ENCODE measurements around the gene FAM181A. TPM values are rescaled to one million over a fixed set of nuclear protein-coding genes. Genes with fewer than 3 reads are reported as not detected.

FAM181A gene
- total RNA-seq, 2 experiments from 2014 or later: not detected

GRCh38 chr14:93957751-93958566 is 30.8 kb downstream of the FAM181A start:
- ATAC-seq: no peak
- peaks cover 93% of the 10 kb centered on the region for H3K4me1 Mint-ChIP-seq
- H3K27me3 Mint-ChIP-seq: no peaks in the 10 kb centered on the region
- CTCF ChIA-PET: interaction anchor here (1.0 to 17.4 kb wide), 5 partner anchors 11 to 844 kb away, joined by 3 to 309 read pairs (median 4); partner anchors contain the start of gene ASB2
- H3K27ac Mint-ChIP-seq: peak overlapping the region; percentile 99
- DNase-seq: peak; percentile 50
- H3K36me3 Mint-ChIP-seq: peaks cover 65% of the 10 kb centered on the region
- no peaks in the 10 kb centered on the region for H3K9me3 Mint-ChIP-seq (ENCODE audit: low read depth)
- peak overlapping the region; percentile 99 for H3K4me3 Mint-ChIP-seq

- CTCF ChIA-PET: interaction anchor here (1.0 to 17.4 kb wide), 6 partner anchors 12 to 845 kb away, joined by 3 to 309 read pairs (median 4); partner anchors contain the start of gene ASB2
- H3K27ac Mint-ChIP-seq: peak overlapping the region; percentile 99
- ATAC-seq (no peak), DNase-seq (no peak)
- peaks cover 61% of the 10 kb centered on the region for H3K36me3 Mint-ChIP-seq
- H3K9me3 Mint-ChIP-seq (ENCODE audit: low read depth): no peaks in the 10 kb centered on the region
- H3K4me3 Mint-ChIP-seq: peak overlapping the region; percentile 67
- H3K27me3 Mint-ChIP-seq: no peaks in the 10 kb centered on the region
- H3K4me1 Mint-ChIP-seq: peaks cover 93% of the 10 kb centered on the region
These were observed 31.6 kb downstream of the FAM181A start for GRCh38 chr14:93958567-93959238.

GRCh38 chr14:93959239-93960107 is 32.3 kb downstream of the FAM181A start:
- peak overlapping the region; percentile 67 for H3K4me3 Mint-ChIP-seq

GRCh38 chr14:93960108-93960475 is 32.9 kb downstream of the FAM181A start:
- ATAC-seq: no peak
- Mint-ChIP-seq H3K27ac (peak overlapping the region; percentile 99), H3K4me1 (peaks cover 93% of the 10 kb centered on the region), H3K27me3 (no peaks in the 10 kb centered on the region), H3K4me3 (peak overlapping the region; percentile 67), H3K36me3 (peaks cover 60% of the 10 kb centered on the region), H3K9me3 (ENCODE audit: low read depth) (no peaks in the 10 kb centered on the region)
- CTCF ChIA-PET: interaction anchor here (1.0 to 17.4 kb wide), 7 partner anchors 13 to 97 kb away, joined by 3 to 309 read pairs (median 5); partner anchors contain the start of gene ASB2
- peak; percentile 56 for DNase-seq

More at GRCh38 chr14:93959239-93960107, 32.3 kb downstream of the FAM181A start:
- Mint-ChIP-seq H3K36me3 (peaks cover 60% of the 10 kb centered on the region), H3K4me1 (peaks cover 93% of the 10 kb centered on the region), H3K9me3 (ENCODE audit: low read depth) (no peaks in the 10 kb centered on the region), H3K27ac (peak overlapping the region; percentile 99), H3K27me3 (no peaks in the 10 kb centered on the region)
- ATAC-seq (peak; percentile 71), DNase-seq (peak; percentile 98)
- CTCF ChIA-PET: interaction anchor here (1.2 to 17.4 kb wide), 6 partner anchors 13 to 846 kb away, joined by 4 to 309 read pairs (median 4); partner anchors contain the start of gene ASB2

- Mint-ChIP-seq H3K9me3 (ENCODE audit: low read depth) (peaks cover 2% of the 10 kb centered on the region), H3K36me3 (peaks cover 59% of the 10 kb centered on the region), H3K27me3 (no peaks in the 10 kb centered on the region), H3K4me3 (peak overlapping the region; percentile 61), H3K4me1 (peaks cover 95% of the 10 kb centered on the region), H3K27ac (peak overlapping the region; percentile 99)
- DNase-seq (no peak), ATAC-seq (no peak)
- CTCF ChIA-PET: interaction anchor here (0.8 to 17.4 kb wide), 7 partner anchors 12 to 96 kb away, joined by 3 to 309 read pairs (median 4); partner anchors contain the start of gene ASB2
These were observed 33.8 kb downstream of the FAM181A start for GRCh38 chr14:93960774-93961438.

GRCh38 chr14:93961620-93962019 is 34.5 kb downstream of the FAM181A start:
- peak overlapping the region; percentile 96 for H3K27ac Mint-ChIP-seq
- peaks cover 2% of the 10 kb centered on the region for H3K9me3 Mint-ChIP-seq (ENCODE audit: low read depth)
- ATAC-seq (no peak), DNase-seq (peak; percentile 62)
- H3K4me1 Mint-ChIP-seq: peaks cover 95% of the 10 kb centered on the region
- H3K27me3 Mint-ChIP-seq: no peaks in the 10 kb centered on the region
- CTCF ChIA-PET: interaction anchor here (1.5 to 17.4 kb wide), 4 partner anchors 12 to 39 kb away, joined by 3 to 309 read pairs (median 136); partner anchors contain the start of gene ASB2
- H3K36me3 Mint-ChIP-seq: peaks cover 61% of the 10 kb centered on the region
- peak overlapping the region; percentile 61 for H3K4me3 Mint-ChIP-seq

GRCh38 chr14:93962701-93963601 is 35.8 kb downstream of the FAM181A start:
- peaks cover 57% of the 10 kb centered on the region for H3K36me3 Mint-ChIP-seq
- peak; percentile 41 for ATAC-seq
- H3K27ac Mint-ChIP-seq: peak overlapping the region; percentile 100

GRCh38 chr14:93963692-93964091 is 36.5 kb downstream of the FAM181A start:
- peaks cover 94% of the 10 kb centered on the region for H3K4me1 Mint-ChIP-seq
- DNase-seq (peak; percentile 67), ATAC-seq (no peak)
- no peaks in the 10 kb centered on the region for H3K27me3 Mint-ChIP-seq
- H3K9me3 Mint-ChIP-seq (ENCODE audit: low read depth): peaks cover 2% of the 10 kb centered on the region
- peak overlapping the region; percentile 100 for H3K27ac Mint-ChIP-seq
- CTCF ChIA-PET: interaction anchor here (1.2 to 17.4 kb wide), 6 partner anchors 8 to 62 kb away, joined by 3 to 309 read pairs (median 8); partner anchors contain the start of genes ASB2 and OTUB2
- peak overlapping the region; percentile 73 for H3K4me3 Mint-ChIP-seq
- H3K36me3 Mint-ChIP-seq: peaks cover 58% of the 10 kb centered on the region

More at GRCh38 chr14:93962701-93963601, 35.8 kb downstream of the FAM181A start:
- Mint-ChIP-seq H3K9me3 (ENCODE audit: low read depth) (peaks cover 2% of the 10 kb centered on the region), H3K4me1 (peaks cover 94% of the 10 kb centered on the region), H3K4me3 (peak overlapping the region; percentile 73), H3K27me3 (no peaks in the 10 kb centered on the region)
- CTCF ChIA-PET: interaction anchor here (1.0 to 17.4 kb wide), 7 partner anchors 7 to 63 kb away, joined by 3 to 309 read pairs (median 8); partner anchors contain the start of genes ASB2 and OTUB2
- DNase-seq: peak; percentile 94

- DNase-seq (no peak), ATAC-seq (no peak)
- H3K9me3 Mint-ChIP-seq (ENCODE audit: low read depth): peaks cover 2% of the 10 kb centered on the region
- peak overlapping the region; percentile 14 for H3K4me3 Mint-ChIP-seq
- H3K27me3 Mint-ChIP-seq: no peaks in the 10 kb centered on the region
- H3K27ac Mint-ChIP-seq: peak overlapping the region; percentile 100
- H3K36me3 Mint-ChIP-seq: peaks cover 60% of the 10 kb centered on the region
- H3K4me1 Mint-ChIP-seq: peaks cover 93% of the 10 kb centered on the region
- CTCF ChIA-PET: interaction anchor here (2.6 to 17.4 kb wide), 3 partner anchors 9 to 25 kb away, joined by 8 to 309 read pairs (median 261); partner anchors contain the start of gene ASB2
These were observed 37.1 kb downstream of the FAM181A start for GRCh38 chr14:93964281-93964680.

- peaks cover 56% of the 10 kb centered on the region for H3K36me3 Mint-ChIP-seq
- H3K4me3 Mint-ChIP-seq: peak overlapping the region; percentile 1
- no peak for ATAC-seq
- peaks cover 2% of the 10 kb centered on the region for H3K9me3 Mint-ChIP-seq (ENCODE audit: low read depth)
- H3K27ac Mint-ChIP-seq: peak overlapping the region; percentile 100
- H3K4me1 Mint-ChIP-seq: peaks cover 88% of the 10 kb centered on the region
- CTCF ChIA-PET: interaction anchor here (2.6 to 17.4 kb wide), 3 partner anchors 8 to 25 kb away, joined by 8 to 309 read pairs (median 261); partner anchors contain the start of gene ASB2
- H3K27me3 Mint-ChIP-seq: no peaks in the 10 kb centered on the region
- DNase-seq: no peak
These were observed 37.7 kb downstream of the FAM181A start for GRCh38 chr14:93964820-93965286.

GRCh38 chr14:93965287-93965821 is 38.2 kb downstream of the FAM181A start:
- Mint-ChIP-seq H3K27ac (peak overlapping the region; percentile 100), H3K36me3 (peaks cover 56% of the 10 kb centered on the region), H3K9me3 (ENCODE audit: low read depth) (peaks cover 2% of the 10 kb centered on the region), H3K4me1 (peaks cover 88% of the 10 kb centered on the region), H3K4me3 (no peak overlapping the region), H3K27me3 (no peaks in the 10 kb centered on the region)
- no peak for ATAC-seq
- CTCF ChIA-PET: interaction anchor here (0.8 to 17.4 kb wide), 4 partner anchors 8 to 26 kb away, joined by 3 to 309 read pairs (median 134); partner anchors contain the start of gene ASB2
- no peak for DNase-seq

All from activated CD8-positive, alpha-beta memory T cell treated with anti-CD3 and anti-CD28 coated beads, Interleukin-2, amount 10 ng/mL, durations not matched to agents 7 days and 5 days (primary cell).